SK-N-SH (cell line): ENCODE results near the gene JAK1.

Experiments used
- CHD2 ChIP-seq: fragments of 150-350 bp; IDR thresholded peaks from 2 replicates; pipeline ENCODE4 v1.6.1; 2018; ENCODE audit warnings: low read length; ENCODE audit not compliant: partially characterized antibody
- EP300 ChIP-seq, 2 experiments: IDR thresholded peaks; 2 replicates each; pipeline versions ENCODE4 v1.4.0 to v1.6.1; 2012; ENCODE audit warnings: borderline replicate concordance in 1 of 2, low read depth in 1 of 2, low read length in 1 of 2
- EZH2phosphoT487 ChIP-seq: fragments of 200-600 bp; sonication (generic); IDR thresholded peaks from 2 replicates; pipeline ENCODE4 v1.6.1; 2017; ENCODE audit warnings: low read depth, mixed run types, mild to moderate bottlenecking, antibody characterized with exemption, moderate library complexity, borderline replicate concordance
- FOSL2 ChIP-seq: IDR thresholded peaks from 2 replicates; pipeline ENCODE4 v1.4.0; 2012; ENCODE audit warnings: low read depth, mild to moderate bottlenecking, moderate library complexity, borderline replicate concordance
- GABPA ChIP-seq: IDR thresholded peaks from 2 replicates; pipeline ENCODE4 v1.4.0; 2012; ENCODE audit warnings: low read depth, mild to moderate bottlenecking
- GATA2 ChIP-seq: sonication (generic); formaldehyde crosslinking; IDR thresholded peaks from 2 replicates; pipeline ENCODE4 v1.5.0; 2020; ENCODE audit warnings: mild to moderate bottlenecking, missing genetic modification reagents
- MEF2A ChIP-seq: IDR thresholded peaks from 2 replicates; pipeline ENCODE4 v1.4.0; 2012; ENCODE audit warnings: low read depth, borderline replicate concordance
- NFIC ChIP-seq: IDR thresholded peaks from 2 replicates; pipeline ENCODE4 v1.4.0; 2012; ENCODE audit warnings: borderline replicate concordance
- POLR2AphosphoS5 ChIP-seq: IDR thresholded peaks from 2 replicates; pipeline ENCODE4 v1.6.1; 2012; ENCODE audit warnings: low read depth, low read length
- SMC3 ChIP-seq: IDR thresholded peaks from 2 replicates; pipeline ENCODE4 v1.6.1; 2012; ENCODE audit warnings: low read depth, low read length, improper control_type of control experiment
- TCF12 ChIP-seq: IDR thresholded peaks from 2 replicates; pipeline ENCODE4 v1.4.0; 2012
- TF ChIP-seq, protein P1 (sequence below): fragments of 200-600 bp; sonication (generic); IDR thresholded peaks from 2 replicates; pipeline ENCODE4 v1.6.1; 2017; ENCODE audit warnings: antibody characterized with exemption, mild to moderate bottlenecking, moderate library complexity
- TF ChIP-seq, protein P2 (sequence below): IDR thresholded peaks from 2 replicates; pipeline ENCODE4 v1.4.0; 2012; ENCODE audit warnings: low read depth

- TF ChIP-seq, protein P1, sequence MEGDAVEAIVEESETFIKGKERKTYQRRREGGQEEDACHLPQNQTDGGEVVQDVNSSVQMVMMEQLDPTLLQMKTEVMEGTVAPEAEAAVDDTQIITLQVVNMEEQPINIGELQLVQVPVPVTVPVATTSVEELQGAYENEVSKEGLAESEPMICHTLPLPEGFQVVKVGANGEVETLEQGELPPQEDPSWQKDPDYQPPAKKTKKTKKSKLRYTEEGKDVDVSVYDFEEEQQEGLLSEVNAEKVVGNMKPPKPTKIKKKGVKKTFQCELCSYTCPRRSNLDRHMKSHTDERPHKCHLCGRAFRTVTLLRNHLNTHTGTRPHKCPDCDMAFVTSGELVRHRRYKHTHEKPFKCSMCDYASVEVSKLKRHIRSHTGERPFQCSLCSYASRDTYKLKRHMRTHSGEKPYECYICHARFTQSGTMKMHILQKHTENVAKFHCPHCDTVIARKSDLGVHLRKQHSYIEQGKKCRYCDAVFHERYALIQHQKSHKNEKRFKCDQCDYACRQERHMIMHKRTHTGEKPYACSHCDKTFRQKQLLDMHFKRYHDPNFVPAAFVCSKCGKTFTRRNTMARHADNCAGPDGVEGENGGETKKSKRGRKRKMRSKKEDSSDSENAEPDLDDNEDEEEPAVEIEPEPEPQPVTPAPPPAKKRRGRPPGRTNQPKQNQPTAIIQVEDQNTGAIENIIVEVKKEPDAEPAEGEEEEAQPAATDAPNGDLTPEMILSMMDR = no peak
- TF ChIP-seq CHD2 (no peak), POLR2AphosphoS5 (no peak), GATA2 (CRISPR knock-in tag) (no peak), EP300 (IDR thresholded peaks at IDR 0.05; ENCODE audit: borderline replicate concordance in 1 of 2, low read depth in 1 of 2, low read length in 1 of 2) (no peak), GABPA (no peak), NFIC (no peak), SMC3 (no peak), EZH2phosphoT487 (no peak), TCF12 (no peak), FOSL2 (no peak), MEF2A (no peak)
- TF ChIP-seq, protein P2, sequence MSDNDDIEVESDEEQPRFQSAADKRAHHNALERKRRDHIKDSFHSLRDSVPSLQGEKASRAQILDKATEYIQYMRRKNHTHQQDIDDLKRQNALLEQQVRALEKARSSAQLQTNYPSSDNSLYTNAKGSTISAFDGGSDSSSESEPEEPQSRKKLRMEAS = no peak
These were observed 175.4 kb downstream of the JAK1 start for GRCh38 chr1:64790832-64791487.
